HepG2 (cell line): Measurements from ENCODE around the gene VAMP5. TPM values are rescaled to one million over a fixed set of nuclear protein-coding genes. Genes with fewer than 3 reads are reported as not detected.
A peak's percentile ranks its signal among the peaks of the same experiment; 100 is the strongest.

Experiments used
- ADNP ChIP-seq: sonication (generic); formaldehyde crosslinking; IDR thresholded peaks from 2 replicates; pipeline ENCODE4 v1.4.0; 2020; ENCODE audit warnings: missing genetic modification reagents
- CHCHD3 ChIP-seq: sonication (generic); formaldehyde crosslinking; IDR thresholded peaks from 2 replicates; pipeline ENCODE4 v1.8.0; 2022; ENCODE audit warnings: mild to moderate bottlenecking, missing genetic modification reagents, moderate library complexity
- GTF3A ChIP-seq: sonication (generic); formaldehyde crosslinking; conservative IDR thresholded peaks from 2 replicates; pipeline ENCODE4 v1.4.0; 2020; ENCODE audit warnings: mild to moderate bottlenecking, missing genetic modification reagents
- HNRNPUL1 ChIP-seq: fragments of 200-400 bp; formaldehyde crosslinking; IDR thresholded peaks from 2 replicates; pipeline ENCODE4 v1.6.1; 2017; ENCODE audit warnings: low read depth, mild to moderate bottlenecking, low read length, moderate library complexity
- JUND ChIP-seq: sonication (generic); formaldehyde crosslinking; IDR thresholded peaks from 2 replicates; pipeline ENCODE4 v1.8.0; 2022; ENCODE audit warnings: mild to moderate bottlenecking, missing genetic modification reagents
- KLF15 ChIP-seq: sonication (generic); formaldehyde crosslinking; IDR thresholded peaks from 2 replicates; pipeline ENCODE4 v1.8.1; 2023; ENCODE audit warnings: borderline replicate concordance, mild to moderate bottlenecking, inconsistent platforms, missing genetic modification reagents, mixed read lengths
- KLF16 ChIP-seq, 2 experiments: sonication (generic) in 1 of 2; formaldehyde crosslinking in 1 of 2; IDR thresholded peaks; 2 replicates each; pipeline versions ENCODE4 v1.6.1 to v1.8.0; 2016 to 2023; ENCODE audit warnings: missing genetic modification reagents in 2 of 2, missing compliant biosample characterization in 1 of 2
- NR1H2 ChIP-seq: sonication (generic); formaldehyde crosslinking; IDR thresholded peaks from 2 replicates; pipeline ENCODE4 v1.8.1; 2022; ENCODE audit warnings: low read depth, missing genetic modification reagents, borderline replicate concordance
- NR2F1 ChIP-seq, 2 experiments: fragments of 450-650 bp in 1 of 2; formaldehyde crosslinking in 1 of 2; IDR thresholded peaks; 2 replicates each; pipeline versions ENCODE4 v1.5.0 to v1.6.1; 2016 to 2020; ENCODE audit warnings: mild to moderate bottlenecking in 1 of 2, missing compliant biosample characterization in 1 of 2, missing genetic modification reagents in 1 of 2, moderate library complexity in 1 of 2
- RBFOX2 ChIP-seq: fragments of 200-400 bp; formaldehyde crosslinking; IDR thresholded peaks from 2 replicates; pipeline ENCODE4 v1.6.1; 2017; ENCODE audit warnings: low read depth, mild to moderate bottlenecking, low read length
- TGIF2 ChIP-seq: IDR thresholded peaks from 2 replicates; pipeline ENCODE4 v1.6.1; 2016; ENCODE audit warnings: control low read depth, missing compliant biosample characterization
- TP53 ChIP-seq: sonication (generic); formaldehyde crosslinking; conservative IDR thresholded peaks from 2 replicates; pipeline ENCODE4 v1.4.0; 2020; ENCODE audit warnings: missing genetic modification reagents
- WIZ ChIP-seq: sonication (generic); formaldehyde crosslinking; IDR thresholded peaks from 2 replicates; pipeline ENCODE4 v1.5.1; 2020; ENCODE audit warnings: mild to moderate bottlenecking, missing genetic modification reagents
- ZC3H4 ChIP-seq: sonication (generic); formaldehyde crosslinking; IDR thresholded peaks from 2 replicates; pipeline ENCODE4 v1.4.0; 2020; ENCODE audit warnings: missing genetic modification reagents, borderline replicate concordance
- ZMYM2 ChIP-seq: sonication (generic); formaldehyde crosslinking; IDR thresholded peaks from 2 replicates; pipeline ENCODE4 v1.8.0; 2022; ENCODE audit warnings: mild to moderate bottlenecking, missing genetic modification reagents
- ZMYM3 ChIP-seq: sonication (generic); formaldehyde crosslinking; IDR thresholded peaks from 2 replicates; pipeline ENCODE4 v1.5.1; 2020; ENCODE audit warnings: mild to moderate bottlenecking, missing genetic modification reagents
- ZNF10 ChIP-seq: sonication (generic); formaldehyde crosslinking; IDR thresholded peaks from 2 replicates; pipeline ENCODE4 v1.4.0; 2020; ENCODE audit warnings: mild to moderate bottlenecking, low read depth, missing genetic modification reagents, borderline replicate concordance
- ZNF317 ChIP-seq: sonication (generic); formaldehyde crosslinking; IDR thresholded peaks from 2 replicates; pipeline ENCODE4 v1.5.0; 2020; ENCODE audit warnings: mild to moderate bottlenecking, missing genetic modification reagents
- ZNF547 ChIP-seq: sonication (generic); formaldehyde crosslinking; IDR thresholded peaks from 2 replicates; pipeline ENCODE4 v1.5.1; 2020; ENCODE audit warnings: mild to moderate bottlenecking, missing genetic modification reagents
- ZNF629 ChIP-seq: sonication (generic); formaldehyde crosslinking; conservative IDR thresholded peaks from 2 replicates; pipeline ENCODE4 v1.5.0; 2020; ENCODE audit warnings: missing genetic modification reagents
- ZXDC ChIP-seq: sonication (generic); formaldehyde crosslinking; IDR thresholded peaks from 2 replicates; pipeline ENCODE4 v1.5.0; 2020; ENCODE audit warnings: mild to moderate bottlenecking, missing genetic modification reagents
- polyA plus RNA-seq, 8 experiments: library from polyadenylated mRNA; depleted of rRNA in 3 of 8; stranded (reverse) in 7 of 8; unstranded in 1 of 8; fragments of >200 nt; fragmentation: Illumina TruSeq in 4 of 8; extraction: Trizol in 4 of 8; gene quantifications; 2 replicates each; pipeline versions ENCODE4 v1.2.1 to v1.2.3, GENCODE V29; 2011 to 2016; ENCODE audit warnings: low read depth in 4 of 8, missing spikeins in 1 of 8, mixed read lengths in 1 of 8; ENCODE audit not compliant: insufficient read depth in 1 of 8
- total RNA-seq, 5 experiments: library from RNA; depleted of rRNA; stranded (reverse); fragments of >200 nt; fragmentation: Illumina TruSeq; extraction: Trizol; gene quantifications; 2 replicates each; pipeline ENCODE4 v1.2.3, GENCODE V29; 2016; ENCODE audit warnings: low read depth in 1 of 5
- TF ChIP-seq, protein P1 (sequence below): sonication (generic); formaldehyde crosslinking; IDR thresholded peaks from 2 replicates; pipeline ENCODE4 v1.5.0; 2020; ENCODE audit warnings: missing genetic modification reagents
- TF ChIP-seq, protein P2 (sequence below): sonication (generic); formaldehyde crosslinking; IDR thresholded peaks from 2 replicates; pipeline ENCODE4 v1.8.1; 2022; ENCODE audit warnings: mild to moderate bottlenecking, missing genetic modification reagents

VAMP5 gene
- total and polyA plus RNA-seq, 2 of the 13 experiments (the other 11 are each of a cell fraction or from before 2014, with no cell fraction given) = 7.2 to 56.7 TPM

GRCh38 chr2:85577386-85578242, 6.6 kb upstream of the VAMP5 start, which contains the start of gene VAMP8 (continued):
- TF ChIP-seq TP53 (CRISPR knock-in tag) (no peak), JUND (CRISPR knock-in tag) (no peak), ZNF547 (CRISPR knock-in tag) (peak; percentile 52; the same call in 1 of the 2 replicates), KLF15 (CRISPR knock-in tag) (no peak), GTF3A (CRISPR knock-in tag) (no peak), NR1H2 (CRISPR knock-in tag) (no peak), ADNP (CRISPR knock-in tag) (no peak), ZNF10 (CRISPR knock-in tag) (no peak), RBFOX2 (peak; percentile 47; the same call in 1 of the 2 replicates), ZMYM2 (CRISPR knock-in tag) (no peak), TGIF2 (CRISPR knock-in tag) (no peak; the same call in 1 of the 2 replicates), ZMYM3 (CRISPR knock-in tag) (no peak), ZXDC (no peak), CHCHD3 (CRISPR knock-in tag) (no peak), NR2F1 (CRISPR knock-in tag; IDR thresholded peaks at IDR 0.05) (no peak), HNRNPUL1 (no peak), ZNF317 (CRISPR knock-in tag) (no peak), ZC3H4 (CRISPR knock-in tag) (no peak), KLF16 (CRISPR knock-in tag; IDR thresholded peaks at IDR 0.05) (peak in 1 of 2 experiments; percentile 41; a peak in 1 of 4 replicates), WIZ (no peak), ZNF629 (CRISPR knock-in tag) (no peak)
- TF ChIP-seq, protein P1, sequence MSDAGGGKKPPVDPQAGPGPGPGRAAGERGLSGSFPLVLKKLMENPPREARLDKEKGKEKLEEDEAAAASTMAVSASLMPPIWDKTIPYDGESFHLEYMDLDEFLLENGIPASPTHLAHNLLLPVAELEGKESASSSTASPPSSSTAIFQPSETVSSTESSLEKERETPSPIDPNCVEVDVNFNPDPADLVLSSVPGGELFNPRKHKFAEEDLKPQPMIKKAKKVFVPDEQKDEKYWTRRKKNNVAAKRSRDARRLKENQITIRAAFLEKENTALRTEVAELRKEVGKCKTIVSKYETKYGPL = no peak
- TF ChIP-seq, protein P2, sequence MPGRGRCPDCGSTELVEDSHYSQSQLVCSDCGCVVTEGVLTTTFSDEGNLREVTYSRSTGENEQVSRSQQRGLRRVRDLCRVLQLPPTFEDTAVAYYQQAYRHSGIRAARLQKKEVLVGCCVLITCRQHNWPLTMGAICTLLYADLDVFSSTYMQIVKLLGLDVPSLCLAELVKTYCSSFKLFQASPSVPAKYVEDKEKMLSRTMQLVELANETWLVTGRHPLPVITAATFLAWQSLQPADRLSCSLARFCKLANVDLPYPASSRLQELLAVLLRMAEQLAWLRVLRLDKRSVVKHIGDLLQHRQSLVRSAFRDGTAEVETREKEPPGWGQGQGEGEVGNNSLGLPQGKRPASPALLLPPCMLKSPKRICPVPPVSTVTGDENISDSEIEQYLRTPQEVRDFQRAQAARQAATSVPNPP (CRISPR knock-in tag) = no peak
